PC-9 (cell line): ENCODE results near the gene ACMSD. TPM values are rescaled to one million over a fixed set of nuclear protein-coding genes. Genes with fewer than 3 reads are reported as not detected.

ENCODE experiments used
- BruUV-seq: library from RNA; stranded (reverse); fragments of 400-500 nt; replicated peaks from 2 replicates; lab custom pipeline; 2021; lab: Mats Ljungman, UMichigan
- CTCF ChIA-PET: fragments of 300-600 bp; sonication (Branson Sonifier 250); formaldehyde crosslinking; loops from one replicate; lab custom pipeline; 2022; ENCODE audit warnings: antibody characterized with exemption; lab: Charles Lee
- POLR2A ChIA-PET: fragments of 300-600 bp; sonication (Branson Sonifier 250); formaldehyde crosslinking; loops from one replicate; lab custom pipeline; 2022; ENCODE audit warnings: antibody characterized with exemption; ENCODE audit not compliant: unreplicated experiment; lab: Charles Lee
- DNase-seq, 2 experiments: peaks; one replicate each; pipeline versions ENCODE4 v3.0.0 to v3.0.0-alpha.2; 2015 to 2022; ENCODE audit warnings: mixed read lengths in 1 of 2
- H2AFZ ChIP-seq: fragments of 200-600 bp; sonication (generic); 2 replicates; pipeline ENCODE4 v1.8.1; 2017; ENCODE audit warnings: antibody characterized with exemption
- H3F3A ChIP-seq: fragments of 200-600 bp; sonication (generic); 2 replicates; pipeline ENCODE4 v1.8.1; 2017; ENCODE audit warnings: antibody characterized with exemption, mild to moderate bottlenecking, low read depth; ENCODE audit not compliant: insufficient read depth
- H3K27ac ChIP-seq: fragments of 200-600 bp; sonication (generic); 2 replicates; pipeline ENCODE4 v1.6.1; 2016; ENCODE audit warnings: mixed run types
- H3K27me3 ChIP-seq: fragments of 200-600 bp; sonication (generic); 2 replicates; pipeline ENCODE4 v1.6.1; 2016; ENCODE audit warnings: low read depth, mixed run types; ENCODE audit not compliant: insufficient read depth
- H3K36me3 ChIP-seq: fragments of 200-600 bp; sonication (generic); 2 replicates; pipeline ENCODE4 v1.6.1; 2016; ENCODE audit warnings: low read depth, mixed run types
- H3K4me1 ChIP-seq: fragments of 200-600 bp; sonication (generic); replicated peaks from 2 replicates; pipeline ENCODE4 v1.6.1; 2016; ENCODE audit warnings: mixed run types; ENCODE audit not compliant: insufficient read depth
- H3K4me2 ChIP-seq: fragments of 200-600 bp; sonication (generic); 2 replicates; pipeline ENCODE4 v1.6.1; 2017; ENCODE audit warnings: mixed run types
- H3K4me3 ChIP-seq: fragments of 200-600 bp; sonication (generic); 2 replicates; pipeline ENCODE4 v1.6.1; 2016; ENCODE audit warnings: mixed run types
- H3K79me2 ChIP-seq: fragments of 200-600 bp; sonication (generic); 2 replicates; pipeline ENCODE4 v1.6.1; 2017; ENCODE audit warnings: low read depth, mixed run types
- H3K9me2 ChIP-seq: fragments of 200-600 bp; sonication (generic); 2 replicates; pipeline ENCODE4 v1.8.1; 2017; ENCODE audit warnings: mild to moderate bottlenecking; ENCODE audit not compliant: insufficient read depth
- H3K9me3 ChIP-seq: fragments of 200-600 bp; sonication (generic); 2 replicates; pipeline ENCODE4 v1.8.1; 2016; ENCODE audit warnings: low read depth; ENCODE audit not compliant: insufficient read depth
- H4K20me1 ChIP-seq: fragments of 200-600 bp; sonication (generic); 2 replicates; pipeline ENCODE4 v1.8.1; 2017; ENCODE audit not compliant: insufficient read depth
- EZH2 ChIP-seq: fragments of 200-600 bp; sonication (generic); IDR thresholded peaks from 2 replicates; pipeline ENCODE4 v1.8.0; 2017; ENCODE audit warnings: antibody characterized with exemption, low read depth
- intact Hi-C: fragments of 100-400 bp; cut with micrococcal nuclease; formaldehyde crosslinking; loops from one replicate; pipeline ENCODE4 v1.10.0; 2022; ENCODE audit not compliant: unreplicated experiment
- total RNA-seq: library from RNA; stranded (reverse); gene quantifications from 2 replicates; pipeline ENCODE4 v1.2.3, GENCODE V29; 2021
- TF ChIP-seq, protein P1 (sequence below): fragments of 200-600 bp; sonication (generic); conservative IDR thresholded peaks from 2 replicates; pipeline ENCODE4 v1.6.1; 2017; ENCODE audit warnings: mixed run types, antibody characterized with exemption, mild to moderate bottlenecking, moderate library complexity

ACMSD gene
- total RNA-seq, 1 experiment from 2014 or later: not detected

- H3K4me2 ChIP-seq: no peak overlapping the region
- no peaks in the 10 kb centered on the region for H3K79me2 ChIP-seq
- no peaks in the 10 kb centered on the region for H4K20me1 ChIP-seq
- H3K4me1 ChIP-seq: peaks cover 14% of the 10 kb centered on the region
- no peak overlapping the region for H3K27ac ChIP-seq
- no peak for TF ChIP-seq EZH2
- TF ChIP-seq, protein P1, sequence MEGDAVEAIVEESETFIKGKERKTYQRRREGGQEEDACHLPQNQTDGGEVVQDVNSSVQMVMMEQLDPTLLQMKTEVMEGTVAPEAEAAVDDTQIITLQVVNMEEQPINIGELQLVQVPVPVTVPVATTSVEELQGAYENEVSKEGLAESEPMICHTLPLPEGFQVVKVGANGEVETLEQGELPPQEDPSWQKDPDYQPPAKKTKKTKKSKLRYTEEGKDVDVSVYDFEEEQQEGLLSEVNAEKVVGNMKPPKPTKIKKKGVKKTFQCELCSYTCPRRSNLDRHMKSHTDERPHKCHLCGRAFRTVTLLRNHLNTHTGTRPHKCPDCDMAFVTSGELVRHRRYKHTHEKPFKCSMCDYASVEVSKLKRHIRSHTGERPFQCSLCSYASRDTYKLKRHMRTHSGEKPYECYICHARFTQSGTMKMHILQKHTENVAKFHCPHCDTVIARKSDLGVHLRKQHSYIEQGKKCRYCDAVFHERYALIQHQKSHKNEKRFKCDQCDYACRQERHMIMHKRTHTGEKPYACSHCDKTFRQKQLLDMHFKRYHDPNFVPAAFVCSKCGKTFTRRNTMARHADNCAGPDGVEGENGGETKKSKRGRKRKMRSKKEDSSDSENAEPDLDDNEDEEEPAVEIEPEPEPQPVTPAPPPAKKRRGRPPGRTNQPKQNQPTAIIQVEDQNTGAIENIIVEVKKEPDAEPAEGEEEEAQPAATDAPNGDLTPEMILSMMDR: no peak
- no TSS peak for BruUV-seq
- no peaks in the 10 kb centered on the region for H3K27me3 ChIP-seq
- no peaks in the 10 kb centered on the region for H3K9me3 ChIP-seq
- H3F3A ChIP-seq: no peaks in the 10 kb centered on the region
- no peaks in the 10 kb centered on the region for H3K36me3 ChIP-seq
- ChIA-PET CTCF (no interaction called here), POLR2A (no interaction called here)
- DNase-seq: no peak
- no peak overlapping the region for H3K4me3 ChIP-seq
- H2AFZ ChIP-seq: no peak overlapping the region
- H3K9me2 ChIP-seq: no peaks in the 10 kb centered on the region
- intact Hi-C loops: no loop called here
These were observed 5.6 kb downstream of the ACMSD start for GRCh38 chr2:134843968-134844367.

GRCh38 chr2:134845028-134845427, 6.6 kb downstream of the ACMSD start:
- DNase-seq: no peak
- no peak overlapping the region for H3K27ac ChIP-seq
- no peaks in the 10 kb centered on the region for H3K36me3 ChIP-seq
- no peaks in the 10 kb centered on the region for H3K79me2 ChIP-seq
- no peaks in the 10 kb centered on the region for H3K9me3 ChIP-seq
- no peak overlapping the region for H2AFZ ChIP-seq
- BruUV-seq: no TSS peak
- intact Hi-C loops: no loop called here
- no peaks in the 10 kb centered on the region for H3K27me3 ChIP-seq
- H3F3A ChIP-seq: no peaks in the 10 kb centered on the region
- H3K4me2 ChIP-seq: no peak overlapping the region
- no peak overlapping the region for H3K4me3 ChIP-seq
- ChIA-PET POLR2A (no interaction called here), CTCF (no interaction called here)
- peaks cover 14% of the 10 kb centered on the region for H3K4me1 ChIP-seq
- H4K20me1 ChIP-seq: no peaks in the 10 kb centered on the region
- no peaks in the 10 kb centered on the region for H3K9me2 ChIP-seq
- TF ChIP-seq, protein P1: no peak
- no peak for TF ChIP-seq EZH2

DNA sequence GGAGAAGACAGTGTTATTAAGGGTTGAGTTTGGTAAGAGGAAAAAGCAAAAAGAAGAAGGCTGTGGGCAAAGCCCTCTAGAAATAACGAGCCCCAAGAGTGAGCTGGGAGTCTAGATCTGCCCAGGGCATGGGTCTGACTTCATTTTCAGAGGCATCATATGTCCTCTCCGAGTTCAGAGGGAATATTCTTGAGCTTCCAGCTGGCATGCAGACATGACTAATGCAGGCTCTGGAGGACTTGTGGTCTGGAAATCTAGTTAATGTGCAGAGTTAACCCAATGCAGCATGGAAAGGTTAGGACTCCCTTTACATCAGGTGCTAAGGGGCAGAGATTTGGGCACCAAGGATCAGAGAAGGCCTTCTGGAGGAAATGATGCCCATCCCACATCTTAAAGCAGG, 7.3 kb downstream of the ACMSD start:
- no peak overlapping the region for H2AFZ ChIP-seq
- H3K4me2 ChIP-seq: no peak overlapping the region
- no peak for DNase-seq
- no peak overlapping the region for H3K4me3 ChIP-seq
- H3K9me3 ChIP-seq: no peaks in the 10 kb centered on the region
- CTCF ChIA-PET: no interaction called here
- H3K79me2 ChIP-seq: no peaks in the 10 kb centered on the region
- peaks cover 14% of the 10 kb centered on the region for H3K4me1 ChIP-seq
- BruUV-seq: no TSS peak
- H4K20me1 ChIP-seq: no peaks in the 10 kb centered on the region
- intact Hi-C loops: no loop called here
- H3K27ac ChIP-seq: no peak overlapping the region
- POLR2A ChIA-PET: no interaction called here
- TF ChIP-seq EZH2: no peak
- TF ChIP-seq, protein P1: no peak
- H3K27me3 ChIP-seq: no peaks in the 10 kb centered on the region
- no peaks in the 10 kb centered on the region for H3F3A ChIP-seq
- no peaks in the 10 kb centered on the region for H3K36me3 ChIP-seq
- H3K9me2 ChIP-seq: no peaks in the 10 kb centered on the region
